Measurements from ENCODE around the gene SLC25A42.

SLC25A42 gene

DNA sequence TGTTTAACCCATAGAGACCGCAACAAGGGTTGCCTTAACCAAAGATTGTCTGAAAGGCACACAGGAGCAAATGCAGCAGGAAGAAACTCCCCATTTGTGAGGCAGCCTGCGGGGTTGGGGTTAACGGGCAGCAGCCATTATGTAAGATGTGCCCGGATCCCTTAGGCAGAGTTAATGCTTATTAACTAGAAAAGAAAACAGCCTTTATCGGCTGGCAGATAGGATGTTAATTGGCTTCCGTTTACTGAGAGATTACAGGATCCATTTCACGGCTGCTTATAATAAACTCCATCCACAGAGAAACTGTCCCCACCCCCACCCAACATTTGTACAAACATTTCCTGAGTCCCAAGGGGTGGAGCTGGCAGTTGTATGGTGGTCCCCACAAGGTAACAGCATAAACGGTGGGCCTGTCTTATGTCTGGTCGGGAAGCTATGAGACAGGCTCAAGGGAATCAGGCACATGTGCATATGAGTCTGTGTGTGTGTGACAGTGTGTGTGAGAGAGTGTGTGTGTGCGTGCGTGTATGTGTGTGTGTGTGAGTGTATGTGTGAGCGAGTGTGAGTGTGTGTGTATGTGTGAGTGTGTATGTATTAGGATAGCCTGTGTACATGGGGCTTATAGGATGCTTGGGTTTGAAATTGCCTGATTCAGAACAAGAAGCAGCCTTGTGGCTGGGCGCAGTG, 10.5 kb downstream of the SLC25A42 start:
- TF ChIP-seq, protein P1, sequence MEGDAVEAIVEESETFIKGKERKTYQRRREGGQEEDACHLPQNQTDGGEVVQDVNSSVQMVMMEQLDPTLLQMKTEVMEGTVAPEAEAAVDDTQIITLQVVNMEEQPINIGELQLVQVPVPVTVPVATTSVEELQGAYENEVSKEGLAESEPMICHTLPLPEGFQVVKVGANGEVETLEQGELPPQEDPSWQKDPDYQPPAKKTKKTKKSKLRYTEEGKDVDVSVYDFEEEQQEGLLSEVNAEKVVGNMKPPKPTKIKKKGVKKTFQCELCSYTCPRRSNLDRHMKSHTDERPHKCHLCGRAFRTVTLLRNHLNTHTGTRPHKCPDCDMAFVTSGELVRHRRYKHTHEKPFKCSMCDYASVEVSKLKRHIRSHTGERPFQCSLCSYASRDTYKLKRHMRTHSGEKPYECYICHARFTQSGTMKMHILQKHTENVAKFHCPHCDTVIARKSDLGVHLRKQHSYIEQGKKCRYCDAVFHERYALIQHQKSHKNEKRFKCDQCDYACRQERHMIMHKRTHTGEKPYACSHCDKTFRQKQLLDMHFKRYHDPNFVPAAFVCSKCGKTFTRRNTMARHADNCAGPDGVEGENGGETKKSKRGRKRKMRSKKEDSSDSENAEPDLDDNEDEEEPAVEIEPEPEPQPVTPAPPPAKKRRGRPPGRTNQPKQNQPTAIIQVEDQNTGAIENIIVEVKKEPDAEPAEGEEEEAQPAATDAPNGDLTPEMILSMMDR (IDR thresholded peaks at IDR 0.05) = no peak
- H3K27me3 ChIP-seq = no peaks in the 10 kb centered on the region
- intact Hi-C loops (cut with DNase I; ENCODE audit: low total_unique reads) = no loop called here
- H3K36me3 ChIP-seq = peaks cover 0 to 24% (median 12%) of the 10 kb centered on the region in 3 donors
- H3K27ac ChIP-seq = no peak overlapping the region
- peaks cover 0 to 4% (median 1%) of the 10 kb centered on the region in 4 donors for H3K4me1 ChIP-seq
- no peak for DNase-seq
- H3K9me3 ChIP-seq = no peaks in the 10 kb centered on the region
- H3K4me3 ChIP-seq = no peak overlapping the region

DNA sequence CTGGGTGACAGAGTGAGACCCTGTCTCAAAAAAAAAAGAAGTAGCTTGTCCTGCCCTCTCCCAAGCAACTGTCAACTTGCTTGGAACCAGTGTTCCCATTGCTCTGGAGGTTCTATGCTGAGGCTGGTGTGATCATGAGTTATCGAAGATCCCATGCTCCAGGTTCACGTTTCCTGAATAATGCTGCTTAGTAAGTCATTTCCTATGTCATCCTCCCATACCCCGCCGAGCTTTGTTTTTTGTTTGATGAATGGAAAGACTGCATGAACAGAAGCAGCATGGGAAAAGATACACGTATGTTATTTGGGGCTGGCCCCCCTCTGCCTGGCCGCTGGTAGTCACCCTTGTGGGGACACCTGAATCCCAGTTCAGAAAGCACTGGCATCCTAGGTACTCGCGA, 11.3 kb downstream of the SLC25A42 start:
- Histone ChIP-seq H3K4me1 (no peaks in the 10 kb centered on the region), H3K4me3 (no peak overlapping the region), H3K9me3 (no peaks in the 10 kb centered on the region), H3K27ac (no peak overlapping the region), H3K27me3 (no peaks in the 10 kb centered on the region), H3K36me3 (peaks cover 0 to 24% (median 12%) of the 10 kb centered on the region in 3 donors)
- no peak for DNase-seq
- TF ChIP-seq, protein P1 (IDR thresholded peaks at IDR 0.05) = no peak
- intact Hi-C loops (cut with DNase I; ENCODE audit: low total_unique reads) = no loop called here

DNA sequence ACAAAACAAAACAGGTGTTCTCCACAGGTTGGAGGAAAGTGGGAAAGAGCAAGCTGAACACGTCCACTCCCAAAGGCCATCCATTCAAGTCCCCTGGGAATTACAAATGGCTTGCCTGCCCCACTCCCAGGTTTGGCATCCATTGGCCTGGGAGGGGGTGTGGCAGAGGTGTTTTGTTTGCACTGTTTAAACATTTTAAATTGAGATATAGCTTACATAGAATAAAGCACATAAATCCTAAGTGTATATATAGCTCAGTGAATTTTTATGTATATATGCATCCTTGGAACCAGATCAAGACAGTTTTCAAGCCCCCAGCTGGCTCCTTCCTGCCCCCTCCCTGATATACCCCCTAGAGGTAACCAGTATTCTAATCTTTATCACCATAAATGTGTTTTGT, 12.7 kb downstream of the SLC25A42 start:
- intact Hi-C loops (cut with DNase I; ENCODE audit: low total_unique reads) = no loop called here
- Histone ChIP-seq H3K27me3 (no peaks in the 10 kb centered on the region), H3K4me1 (peaks cover 0 to 4% (median 2%) of the 10 kb centered on the region in 4 donors), H3K9me3 (no peaks in the 10 kb centered on the region), H3K36me3 (peaks cover 0 to 24% (median 12%) of the 10 kb centered on the region in 3 donors), H3K4me3 (no peak overlapping the region), H3K27ac (no peak overlapping the region)
- TF ChIP-seq, protein P1 (IDR thresholded peaks at IDR 0.05) = no peak
- DNase-seq = no peak

DNA sequence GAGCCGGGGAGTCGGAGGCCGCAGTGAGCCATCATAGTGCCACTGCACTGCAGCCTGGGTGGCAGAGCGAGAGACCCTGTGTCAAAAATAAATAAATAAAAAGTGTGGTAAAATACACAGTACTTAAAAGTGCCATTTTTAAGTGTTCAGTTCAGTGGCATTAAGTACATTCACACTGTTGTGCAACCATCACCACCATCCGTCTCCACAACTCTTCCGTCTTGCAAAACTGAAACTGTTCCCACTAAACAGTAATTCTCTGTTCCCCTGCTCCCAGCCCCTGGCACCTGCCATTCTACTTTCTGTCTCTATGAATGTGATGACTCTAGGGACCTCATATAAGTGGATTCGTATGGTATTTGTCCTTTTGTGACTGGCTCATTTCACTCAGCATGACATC, 13.3 kb downstream of the SLC25A42 start:
- TF ChIP-seq, protein P1 (IDR thresholded peaks at IDR 0.05) = no peak
- DNase-seq = no peak
- H3K27ac ChIP-seq = no peak overlapping the region
- H3K4me1 ChIP-seq = peaks cover 0 to 10% (median 7%) of the 10 kb centered on the region in 4 donors
- no peaks in the 10 kb centered on the region for H3K9me3 ChIP-seq
- no peaks in the 10 kb centered on the region for H3K27me3 ChIP-seq
- intact Hi-C loops (cut with DNase I; ENCODE audit: low total_unique reads) = no loop called here
- H3K4me3 ChIP-seq = no peak overlapping the region
- peaks cover 0 to 24% (median 12%) of the 10 kb centered on the region in 3 donors for H3K36me3 ChIP-seq

DNA sequence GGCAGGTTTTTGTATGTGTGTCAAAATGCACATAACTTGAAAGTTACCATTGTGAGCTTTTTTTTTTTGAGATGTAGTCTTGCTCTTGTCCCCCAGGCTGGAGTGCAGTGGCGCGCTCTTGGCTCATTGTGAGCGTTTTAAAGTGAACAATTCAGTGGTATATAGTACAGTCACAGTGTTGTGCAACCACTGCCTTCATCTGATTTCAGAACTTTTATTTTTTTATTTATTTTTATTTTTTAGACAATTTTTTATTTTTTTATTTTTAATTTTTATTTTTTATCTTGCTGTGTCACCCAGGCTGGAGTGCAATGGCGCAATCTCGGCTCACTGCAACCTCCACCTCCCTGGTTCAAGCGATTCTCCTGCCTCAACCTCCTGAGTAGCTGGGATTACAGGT, 15.0 kb downstream of the SLC25A42 start:
- peaks cover 0 to 31% (median 20%) of the 10 kb centered on the region in 3 donors for H3K36me3 ChIP-seq
- no peak overlapping the region for H3K4me3 ChIP-seq
- intact Hi-C loops (cut with DNase I; ENCODE audit: low total_unique reads) = no loop called here
- H3K27me3 ChIP-seq = no peaks in the 10 kb centered on the region
- peaks cover 0 to 16% (median 8%) of the 10 kb centered on the region in 4 donors for H3K4me1 ChIP-seq
- TF ChIP-seq, protein P1 (IDR thresholded peaks at IDR 0.05) = no peak
- H3K9me3 ChIP-seq = no peaks in the 10 kb centered on the region
- no peak overlapping the region for H3K27ac ChIP-seq
- no peak for DNase-seq
